Naive B cell (primary cell): Measurements from ENCODE around the gene INCA1. TPM values are rescaled to one million over a fixed set of nuclear protein-coding genes. Genes with fewer than 3 reads are reported as not detected.

Experiments used
- ATAC-seq, 2 donors: fragments of 150-1000 bp; cut with Tn5 transposase; 2 replicates each; pipeline ENCODE4 v1.10.0; 2021; ENCODE audit warnings: low read depth in 2 of 2, mild to moderate bottlenecking in 2 of 2, moderate library complexity in 2 of 2
- DNase-seq: peaks from one replicate; pipeline ENCODE4 v3.0.0; 2022
- H3K27ac Mint-ChIP-seq, 6 donors: one replicate each; pipeline ENCODE4 v1.8.0; 2020 to 2022; ENCODE audit warnings: mild to moderate bottlenecking in 6 of 6, mixed read lengths in 6 of 6, moderate library complexity in 5 of 6, inconsistent platforms in 2 of 6
- H3K27me3 Mint-ChIP-seq, 3 donors: one replicate each; pipeline ENCODE4 v1.8.0; 2021 to 2022; ENCODE audit warnings: mixed read lengths in 3 of 3, mild to moderate bottlenecking in 1 of 3
- H3K36me3 Mint-ChIP-seq, 2 donors: one replicate each; pipeline ENCODE4 v1.8.0; 2020 to 2022; ENCODE audit warnings: mixed read lengths in 2 of 2, inconsistent platforms in 1 of 2, mild to moderate bottlenecking in 1 of 2
- H3K4me1 Mint-ChIP-seq, 3 donors: one replicate each; pipeline ENCODE4 v1.8.0; 2020 to 2022; ENCODE audit warnings: mixed read lengths in 3 of 3, inconsistent platforms in 1 of 3, mild to moderate bottlenecking in 1 of 3, moderate library complexity in 1 of 3
- H3K4me3 Mint-ChIP-seq, 8 donors: one replicate each; pipeline ENCODE4 v1.8.0; 2020 to 2022; ENCODE audit warnings: mild to moderate bottlenecking in 8 of 8, mixed read lengths in 8 of 8, moderate library complexity in 8 of 8, inconsistent platforms in 2 of 8
- H3K9me3 Mint-ChIP-seq, 7 donors: one replicate each; pipeline ENCODE4 v1.8.0; 2020 to 2022; ENCODE audit warnings: mixed read lengths in 7 of 7, mild to moderate bottlenecking in 5 of 7, inconsistent platforms in 2 of 7, moderate library complexity in 1 of 7
- polyA plus RNA-seq, 6 donors: library from polyadenylated mRNA; unstranded; fragments of 300-500 nt; fragmentation: Illumina TruSeq; gene quantifications; one replicate each; pipeline ENCODE4 v1.2.3, GENCODE V29; 2021; ENCODE audit warnings: low read depth in 6 of 6

INCA1 gene
- polyA plus RNA-seq, 6 donors from 2014 or later: 0.40 to 0.98 (median 0.41) TPM; not detected in 3

DNA sequence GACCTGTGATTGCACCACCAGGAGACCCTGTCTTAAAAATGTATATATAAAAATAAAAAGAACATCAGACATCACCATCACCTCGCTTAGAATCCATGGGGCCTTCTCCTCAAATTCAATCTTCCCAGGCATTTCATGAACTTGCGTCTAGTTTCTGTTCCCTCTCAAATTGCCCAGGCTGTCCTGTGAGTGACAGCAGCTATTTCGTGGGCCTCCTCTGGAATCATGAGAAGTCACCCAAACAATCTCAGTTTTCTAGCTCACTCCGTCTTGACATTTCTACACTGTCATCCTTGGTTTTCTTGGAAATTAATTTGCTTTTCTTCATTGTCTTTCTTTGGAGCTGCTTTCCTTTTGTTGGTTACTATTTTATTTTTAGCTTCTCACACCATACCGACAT is 30.6 kb upstream of the INCA1 start:
- ATAC-seq (no peak), DNase-seq (no peak)
- Mint-ChIP-seq H3K36me3 (no peaks in the 10 kb centered on the region), H3K4me1 (peaks cover 21 to 25% (median 21%) of the 10 kb centered on the region in 3 donors), H3K9me3 (no peaks in the 10 kb centered on the region), H3K27ac (peak overlapping the region in 1 of 6 donors; percentile 53), H3K4me3 (no peak overlapping the region), H3K27me3 (peaks cover 7 to 17% (median 17%) of the 10 kb centered on the region in 3 donors)

DNA sequence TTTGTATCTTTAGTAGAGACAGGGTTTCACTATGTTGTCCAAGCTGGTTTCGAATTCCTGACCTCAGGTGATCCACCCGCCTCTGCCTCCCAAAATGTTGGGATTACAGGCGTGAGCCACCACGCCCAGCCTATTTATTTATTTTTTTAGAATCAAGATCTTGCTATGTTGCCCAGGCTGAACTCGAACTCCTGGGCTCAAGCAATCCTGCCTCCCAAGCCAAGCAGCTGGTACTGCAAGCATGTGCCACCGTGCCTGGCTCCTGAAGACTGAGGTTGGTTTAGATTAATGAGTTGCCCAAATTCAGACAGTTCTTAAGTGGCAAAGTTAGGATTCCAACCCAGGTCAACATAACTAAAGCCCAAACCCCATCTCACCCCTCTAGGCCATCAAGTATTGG is 30.0 kb upstream of the INCA1 start:
- peaks cover 7 to 21% (median 18%) of the 10 kb centered on the region in 3 donors for H3K27me3 Mint-ChIP-seq
- ATAC-seq: no peak

DNA sequence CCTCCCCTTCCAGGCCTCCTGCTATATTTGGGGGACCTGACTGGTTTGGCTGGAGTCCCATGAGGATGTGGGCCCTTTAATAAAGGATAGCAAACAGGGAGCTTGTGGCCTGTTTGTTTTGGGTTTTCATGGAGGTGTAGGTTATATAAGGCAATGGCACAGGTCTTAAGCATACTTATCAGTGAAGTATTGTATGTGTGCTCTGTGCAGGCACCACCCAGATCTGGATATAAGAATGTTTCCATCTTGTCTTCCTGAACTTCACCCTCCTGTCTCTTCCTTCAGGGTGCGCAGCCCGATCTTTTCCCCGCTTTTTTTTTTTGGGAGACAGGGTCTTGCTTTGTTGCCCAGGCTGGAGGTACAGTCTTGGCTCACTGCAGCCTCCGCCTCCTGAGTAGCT is 27.3 kb upstream of the INCA1 start:
- no peak overlapping the region for H3K4me3 Mint-ChIP-seq
- peaks cover 6 to 15% of the 10 kb centered on the region in 2 donors for H3K36me3 Mint-ChIP-seq
- ATAC-seq: no peak
- peaks cover 4 to 11% (median 6%) of the 10 kb centered on the region in 3 donors for H3K4me1 Mint-ChIP-seq
- no peaks in the 10 kb centered on the region for H3K9me3 Mint-ChIP-seq
- H3K27me3 Mint-ChIP-seq: peaks cover 14 to 39% (median 31%) of the 10 kb centered on the region in 3 donors
- H3K27ac Mint-ChIP-seq: no peak overlapping the region
- no peak for DNase-seq

More for the DNA sequence above, 30.0 kb upstream of the INCA1 start:
- DNase-seq: no peak
- Mint-ChIP-seq H3K27ac (no peak overlapping the region), H3K4me3 (no peak overlapping the region), H3K36me3 (peaks cover 0 to under 1% of the 10 kb centered on the region in 2 donors), H3K9me3 (no peaks in the 10 kb centered on the region), H3K4me1 (peaks cover 20 to 25% (median 21%) of the 10 kb centered on the region in 3 donors)

DNA sequence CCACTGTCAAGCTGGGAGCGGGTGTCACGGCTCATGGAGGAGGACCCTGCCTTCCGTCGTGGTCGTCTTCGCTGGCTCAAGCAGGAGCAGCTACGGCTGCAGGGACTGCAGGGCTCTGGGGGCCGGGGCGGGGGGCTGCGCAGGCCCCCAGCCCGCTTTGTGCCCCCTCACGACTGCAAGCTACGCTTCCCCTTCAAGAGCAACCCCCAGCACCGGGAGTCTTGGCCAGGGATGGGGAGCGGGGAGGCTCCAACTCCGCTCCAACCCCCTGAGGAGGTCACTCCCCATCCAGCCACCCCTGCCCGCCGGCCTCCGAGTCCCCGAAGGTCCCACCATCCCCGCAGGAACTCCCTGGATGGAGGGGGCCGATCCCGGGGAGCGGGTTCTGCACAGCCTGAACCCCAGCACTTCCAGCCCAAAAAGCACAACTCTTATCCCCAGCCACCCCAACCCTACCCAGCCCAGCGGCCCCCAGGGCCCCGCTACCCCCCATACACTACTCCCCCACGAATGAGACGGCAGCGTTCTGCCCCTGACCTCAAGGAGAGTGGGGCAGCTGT is 26.3 kb upstream of the INCA1 start:
- no peak overlapping the region for H3K4me3 Mint-ChIP-seq
- H3K4me1 Mint-ChIP-seq: peaks cover 9 to 14% (median 11%) of the 10 kb centered on the region in 3 donors
- ATAC-seq (no peak), DNase-seq (no peak)
- peaks cover 11 to 15% of the 10 kb centered on the region in 2 donors for H3K36me3 Mint-ChIP-seq
- H3K27me3 Mint-ChIP-seq: peaks cover 15 to 44% (median 38%) of the 10 kb centered on the region in 3 donors
- no peaks in the 10 kb centered on the region for H3K9me3 Mint-ChIP-seq
- H3K27ac Mint-ChIP-seq: peak overlapping the region in 1 of 6 donors; percentile 43

DNA sequence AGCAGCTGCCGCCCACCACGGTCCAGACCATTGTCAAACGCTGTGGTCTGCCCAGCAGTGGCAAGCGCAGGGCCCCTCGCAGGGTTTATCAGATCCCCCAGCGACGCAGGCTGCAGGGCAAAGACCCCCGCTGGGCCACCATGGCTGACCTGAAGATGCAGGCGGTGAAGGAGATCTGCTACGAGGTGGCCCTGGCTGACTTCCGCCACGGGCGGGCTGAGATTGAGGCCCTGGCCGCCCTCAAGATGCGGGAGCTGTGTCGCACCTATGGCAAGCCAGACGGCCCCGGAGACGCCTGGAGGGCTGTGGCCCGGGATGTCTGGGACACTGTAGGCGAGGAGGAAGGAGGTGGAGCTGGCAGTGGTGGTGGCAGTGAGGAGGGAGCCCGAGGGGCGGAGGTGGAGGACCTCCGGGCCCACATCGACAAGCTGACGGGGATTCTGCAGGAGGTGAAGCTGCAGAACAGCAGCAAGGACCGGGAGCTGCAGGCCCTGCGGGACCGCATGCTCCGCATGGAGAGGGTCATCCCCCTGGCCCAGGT is 24.9 kb upstream of the INCA1 start:
- H3K27ac Mint-ChIP-seq: peak overlapping the region in 1 of 6 donors; percentile 49

DNA sequence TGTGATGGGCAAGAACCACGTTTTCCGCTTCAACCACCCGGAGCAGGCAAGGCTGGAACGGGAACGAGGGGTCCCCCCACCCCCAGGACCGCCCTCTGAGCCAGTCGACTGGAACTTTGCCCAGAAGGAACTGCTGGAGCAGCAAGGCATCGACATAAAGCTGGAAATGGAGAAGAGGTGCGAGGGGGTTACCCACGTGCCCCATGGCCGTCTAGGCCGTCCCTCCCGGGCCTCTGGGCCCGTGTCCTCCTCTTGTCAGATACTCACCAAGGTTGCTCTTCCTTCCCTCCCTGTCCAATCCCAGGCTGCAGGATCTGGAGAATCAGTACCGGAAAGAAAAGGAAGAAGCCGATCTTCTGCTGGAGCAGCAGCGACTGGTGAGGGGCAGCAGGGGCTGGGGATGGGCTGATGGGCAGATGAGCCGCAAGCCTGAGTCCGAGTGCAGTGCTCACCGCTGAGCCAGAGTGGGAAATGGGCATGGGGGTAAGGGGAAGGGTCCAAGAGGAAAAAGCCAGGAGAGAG is 23.2 kb upstream of the INCA1 start:
- no peak for DNase-seq
- H3K9me3 Mint-ChIP-seq: peaks cover 0 to 2% (median 0%) of the 10 kb centered on the region in 7 donors
- H3K36me3 Mint-ChIP-seq: peaks cover 11 to 15% of the 10 kb centered on the region in 2 donors
- ATAC-seq: no peak
- peaks cover 15 to 37% (median 35%) of the 10 kb centered on the region in 3 donors for H3K27me3 Mint-ChIP-seq
- H3K4me1 Mint-ChIP-seq: peaks cover 19 to 26% (median 23%) of the 10 kb centered on the region in 3 donors
- no peak overlapping the region for H3K27ac Mint-ChIP-seq
- H3K4me3 Mint-ChIP-seq: peak overlapping the region in 1 of 8 donors; percentile 24

More for the DNA sequence above, 24.9 kb upstream of the INCA1 start:
- H3K27me3 Mint-ChIP-seq: peaks cover 15 to 40% (median 32%) of the 10 kb centered on the region in 3 donors
- H3K36me3 Mint-ChIP-seq: peaks cover 11 to 15% of the 10 kb centered on the region in 2 donors
- H3K4me3 Mint-ChIP-seq: no peak overlapping the region
- ATAC-seq (no peak), DNase-seq (no peak)
- H3K9me3 Mint-ChIP-seq: no peaks in the 10 kb centered on the region
- H3K4me1 Mint-ChIP-seq: peaks cover 14 to 18% (median 16%) of the 10 kb centered on the region in 3 donors

DNA sequence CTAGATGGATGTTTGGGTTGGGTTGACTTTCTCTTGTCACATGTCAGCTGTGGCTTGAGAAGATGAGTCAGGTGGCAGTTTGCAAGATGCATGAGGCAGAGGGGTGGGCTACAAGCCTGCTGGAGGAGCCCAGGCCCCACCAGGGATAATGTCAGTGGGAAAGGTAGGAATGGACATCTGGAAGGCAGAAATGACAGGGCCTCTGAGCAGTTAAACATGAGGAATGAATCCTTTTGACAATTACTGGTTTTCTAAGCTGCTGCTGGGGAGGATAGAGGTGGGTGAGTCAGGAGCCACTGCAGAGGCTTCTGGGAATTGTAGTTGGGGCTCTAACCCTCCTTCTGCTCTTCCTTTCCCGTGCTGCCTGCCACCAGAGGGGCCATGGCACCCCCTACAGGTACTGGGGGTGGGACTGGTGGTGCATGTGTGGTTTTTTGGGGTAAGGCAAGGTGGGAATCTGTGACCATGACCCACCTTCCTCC is 22.2 kb upstream of the INCA1 start:
- H3K4me3 Mint-ChIP-seq: no peak overlapping the region
- H3K9me3 Mint-ChIP-seq: peaks cover 0 to 2% (median 0%) of the 10 kb centered on the region in 7 donors
- peaks cover 19 to 26% (median 23%) of the 10 kb centered on the region in 3 donors for H3K4me1 Mint-ChIP-seq
- peak overlapping the region in 1 of 6 donors; percentile 24 for H3K27ac Mint-ChIP-seq
- peak; percentile 47 for DNase-seq
- ATAC-seq: peak in 1 of 2 donors; percentile 13
- peaks cover 11 to 15% of the 10 kb centered on the region in 2 donors for H3K36me3 Mint-ChIP-seq
- H3K27me3 Mint-ChIP-seq: peaks cover 15 to 37% (median 29%) of the 10 kb centered on the region in 3 donors

DNA sequence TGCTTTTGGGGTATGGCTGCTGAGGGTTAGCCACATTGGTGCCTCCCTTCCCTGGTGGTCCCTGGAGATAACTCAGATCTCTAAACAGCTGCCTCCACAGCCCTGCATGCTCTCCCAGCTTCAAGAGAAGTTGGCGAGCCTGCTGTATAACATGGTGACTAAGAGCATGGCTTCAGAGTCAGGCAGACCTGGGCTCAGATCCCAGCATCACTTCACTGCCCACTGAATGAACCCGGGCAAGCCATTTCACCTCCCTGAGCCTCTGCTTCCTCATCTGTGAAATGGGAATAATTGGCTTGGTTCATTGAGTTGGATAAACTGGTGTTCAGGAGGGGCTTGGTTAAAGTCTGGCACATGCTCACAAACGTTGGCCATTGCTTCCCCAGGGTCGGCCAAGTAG is 17.0 kb upstream of the INCA1 start:
- DNase-seq (no peak), ATAC-seq (no peak)
- Mint-ChIP-seq H3K36me3 (peaks cover 3 to 19% of the 10 kb centered on the region in 2 donors), H3K27ac (peak overlapping the region in 1 of 6 donors; percentile 44), H3K4me1 (peaks cover 15 to 20% (median 18%) of the 10 kb centered on the region in 3 donors), H3K4me3 (no peak overlapping the region), H3K27me3 (peaks cover 19 to 40% (median 32%) of the 10 kb centered on the region in 3 donors), H3K9me3 (peaks cover 0 to 2% (median 0%) of the 10 kb centered on the region in 7 donors)

DNA sequence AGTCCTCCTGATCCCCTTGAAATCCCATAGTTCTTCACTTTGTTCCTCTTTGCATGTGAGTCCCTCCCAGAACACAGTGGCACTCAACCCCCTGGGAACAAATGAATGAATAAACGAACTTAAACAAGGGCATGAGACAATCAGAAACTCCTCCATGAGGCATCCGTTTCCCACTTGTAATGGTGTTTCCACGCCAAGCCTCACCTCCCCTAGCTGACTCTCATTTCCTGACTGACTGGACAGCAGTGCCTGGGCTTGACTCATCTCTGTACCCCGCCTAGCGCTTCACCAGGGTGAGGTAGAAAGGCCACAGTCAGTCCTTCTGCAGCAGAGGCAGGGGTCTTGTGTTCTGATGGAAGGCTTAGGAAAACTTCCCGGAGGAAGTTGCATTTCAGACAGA is 14.6 kb upstream of the INCA1 start:
- H3K36me3 Mint-ChIP-seq: peaks cover 11 to 33% of the 10 kb centered on the region in 2 donors
- no peak overlapping the region for H3K27ac Mint-ChIP-seq
- H3K4me3 Mint-ChIP-seq: no peak overlapping the region
- H3K9me3 Mint-ChIP-seq: peaks cover 0 to under 1% (median 0%) of the 10 kb centered on the region in 7 donors
- H3K4me1 Mint-ChIP-seq: peaks cover 5 to 11% (median 7%) of the 10 kb centered on the region in 3 donors
- H3K27me3 Mint-ChIP-seq: peaks cover 30 to 50% (median 48%) of the 10 kb centered on the region in 3 donors
- ATAC-seq (no peak), DNase-seq (no peak)

DNA sequence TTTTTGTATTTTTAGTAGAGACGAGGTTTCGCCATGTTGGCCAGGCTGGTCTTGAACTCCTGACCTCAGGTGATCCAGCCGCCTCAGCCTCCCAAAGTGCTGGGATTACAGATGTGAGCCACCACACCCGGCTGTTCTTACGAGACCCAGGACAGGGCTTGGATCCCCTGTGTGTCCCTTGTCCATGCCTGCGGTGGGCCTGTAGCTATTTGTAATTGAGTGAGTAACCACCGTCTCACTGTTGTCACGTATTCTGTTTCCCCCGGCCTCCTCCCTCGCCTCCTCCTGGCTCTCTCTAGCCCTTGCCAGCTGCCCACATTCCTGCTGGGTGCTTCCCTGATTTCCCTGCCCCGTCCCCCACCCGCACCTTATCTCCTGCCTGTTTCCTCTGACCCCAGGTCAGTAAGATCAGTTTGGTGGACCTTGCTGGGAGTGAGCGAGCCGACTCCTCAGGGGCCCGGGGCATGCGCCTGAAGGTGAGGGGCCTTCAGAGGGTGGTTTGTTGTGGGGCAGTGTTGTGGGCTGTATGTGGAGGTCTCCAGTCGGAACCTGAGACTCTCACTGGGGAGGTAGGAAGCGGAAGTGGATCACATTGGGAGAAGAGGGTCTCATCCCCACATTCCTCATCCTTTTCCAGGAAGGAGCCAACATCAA is 6.0 kb upstream of the INCA1 start:
- Mint-ChIP-seq H3K9me3 (no peaks in the 10 kb centered on the region), H3K4me1 (peaks cover 13 to 21% (median 18%) of the 10 kb centered on the region in 3 donors), H3K27ac (no peak overlapping the region), H3K27me3 (peaks cover 18 to 43% (median 41%) of the 10 kb centered on the region in 3 donors), H3K36me3 (peaks cover 39 to 42% of the 10 kb centered on the region in 2 donors), H3K4me3 (no peak overlapping the region)
- no peak for ATAC-seq
- DNase-seq: no peak

DNA sequence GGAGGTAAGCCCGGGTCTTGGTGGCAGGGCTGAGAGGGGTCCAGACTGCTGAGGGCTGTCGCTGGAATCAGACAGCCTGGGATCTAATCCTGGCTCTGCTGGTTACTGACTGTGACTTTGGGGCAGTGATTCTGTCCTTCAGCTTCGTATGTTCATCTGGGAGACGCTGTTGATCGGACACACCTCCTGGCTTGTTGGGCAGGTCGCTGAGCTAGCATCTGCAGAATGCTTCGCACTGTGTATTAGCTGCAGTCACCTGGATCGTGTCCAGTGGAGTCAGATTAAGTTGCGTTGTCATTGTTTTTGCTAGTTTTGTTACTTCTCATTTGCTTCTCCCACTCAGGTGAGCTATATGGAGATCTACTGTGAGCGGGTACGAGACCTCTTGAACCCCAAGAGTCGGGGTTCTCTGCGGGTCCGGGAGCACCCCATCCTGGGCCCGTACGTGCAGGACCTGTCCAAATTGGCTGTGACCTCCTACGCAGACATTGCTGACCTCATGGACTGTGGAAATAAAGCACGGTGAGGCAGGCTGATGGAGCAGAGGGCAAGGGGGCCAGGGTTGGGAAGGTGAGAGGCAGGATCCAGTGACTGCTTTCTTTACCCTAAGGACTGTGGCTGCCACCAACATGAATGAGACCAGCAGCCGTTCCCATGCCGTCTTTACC is 4.9 kb upstream of the INCA1 start:
- peaks cover 31 to 32% of the 10 kb centered on the region in 2 donors for H3K36me3 Mint-ChIP-seq
- H3K4me3 Mint-ChIP-seq: peak overlapping the region in 1 of 8 donors; percentile 26
- peaks cover 7 to 32% (median 32%) of the 10 kb centered on the region in 3 donors for H3K27me3 Mint-ChIP-seq
- H3K9me3 Mint-ChIP-seq: no peaks in the 10 kb centered on the region
- H3K4me1 Mint-ChIP-seq: peaks cover 13 to 23% (median 20%) of the 10 kb centered on the region in 3 donors
- DNase-seq (no peak), ATAC-seq (no peak)
- no peak overlapping the region for H3K27ac Mint-ChIP-seq

DNA sequence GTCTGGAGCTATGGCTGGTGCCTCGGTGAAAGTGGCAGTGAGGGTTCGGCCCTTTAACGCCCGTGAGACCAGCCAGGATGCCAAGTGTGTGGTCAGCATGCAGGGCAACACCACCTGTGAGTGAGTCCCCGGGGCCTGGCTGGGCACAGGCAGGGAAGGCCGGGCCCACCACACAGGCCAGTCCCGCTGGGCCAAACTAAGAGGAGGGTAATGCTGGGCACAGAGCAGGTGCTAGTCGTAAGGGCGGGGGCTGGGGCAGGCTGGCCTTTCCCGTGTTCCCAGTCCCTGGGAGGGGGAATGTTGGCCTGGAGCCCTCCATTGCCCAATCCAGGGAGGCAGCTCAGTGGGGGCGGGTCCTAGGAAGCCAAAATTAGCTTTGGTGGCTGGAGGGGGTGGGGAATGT is 2.9 kb upstream of the INCA1 start:
- H3K27ac Mint-ChIP-seq: peak overlapping the region in 1 of 6 donors; percentile 50
- no peaks in the 10 kb centered on the region for H3K9me3 Mint-ChIP-seq
- peaks cover 19 to 21% of the 10 kb centered on the region in 2 donors for H3K36me3 Mint-ChIP-seq
- peak overlapping the region in 2 of 8 donors; percentile 53 to 92 for H3K4me3 Mint-ChIP-seq
- ATAC-seq: no peak
- peaks cover 4 to 29% (median 20%) of the 10 kb centered on the region in 3 donors for H3K27me3 Mint-ChIP-seq
- peaks cover 20 to 30% (median 25%) of the 10 kb centered on the region in 3 donors for H3K4me1 Mint-ChIP-seq
- DNase-seq: no peak
